ENCODE results near the gene TMEM41B. TPM values are rescaled to one million over a fixed set of nuclear protein-coding genes. Genes with fewer than 3 reads are reported as not detected.
A peak's percentile ranks its signal among the peaks of the same experiment; 100 is the strongest.

TMEM41B gene
- total and polyA plus RNA-seq, 8 donors, result 36.5 to 77.1 (median 44.3) TPM

- peaks cover 7 to 50% of the 10 kb centered on the region in 2 donors for H3K4me1 ChIP-seq
- intact Hi-C loops (cut with DNase I), result no loop called here
- ATAC-seq (no peak), DNase-seq (no peak)
- no peak overlapping the region for H3K27ac ChIP-seq
- H3K36me3 ChIP-seq, result no peaks in the 10 kb centered on the region
- H3K27me3 ChIP-seq, result no peaks in the 10 kb centered on the region
- no peaks in the 10 kb centered on the region for H3K9me3 ChIP-seq
- no peak for TF ChIP-seq CTCF (IDR thresholded peaks at IDR 0.05)
- no peak overlapping the region for H3K4me3 ChIP-seq
Measured at GRCh38 chr11:9316334-9316733, 1.9 kb upstream of the TMEM41B start.

- peaks cover 7 to 52% of the 10 kb centered on the region in 2 donors for H3K4me1 ChIP-seq
- no peak for TF ChIP-seq CTCF (IDR thresholded peaks at IDR 0.05)
- H3K36me3 ChIP-seq, result no peaks in the 10 kb centered on the region
- intact Hi-C loops (cut with DNase I), result no loop called here
- no peaks in the 10 kb centered on the region for H3K9me3 ChIP-seq
- no peaks in the 10 kb centered on the region for H3K27me3 ChIP-seq
- H3K4me3 ChIP-seq, result peak overlapping the region; percentile 91
- ATAC-seq, result no peak
- peak overlapping the region; percentile 82 to 91 for H3K27ac ChIP-seq
- DNase-seq, result no peak
Measured at GRCh38 chr11:9315078-9315688, 790 bp upstream of the TMEM41B start.

DNA sequence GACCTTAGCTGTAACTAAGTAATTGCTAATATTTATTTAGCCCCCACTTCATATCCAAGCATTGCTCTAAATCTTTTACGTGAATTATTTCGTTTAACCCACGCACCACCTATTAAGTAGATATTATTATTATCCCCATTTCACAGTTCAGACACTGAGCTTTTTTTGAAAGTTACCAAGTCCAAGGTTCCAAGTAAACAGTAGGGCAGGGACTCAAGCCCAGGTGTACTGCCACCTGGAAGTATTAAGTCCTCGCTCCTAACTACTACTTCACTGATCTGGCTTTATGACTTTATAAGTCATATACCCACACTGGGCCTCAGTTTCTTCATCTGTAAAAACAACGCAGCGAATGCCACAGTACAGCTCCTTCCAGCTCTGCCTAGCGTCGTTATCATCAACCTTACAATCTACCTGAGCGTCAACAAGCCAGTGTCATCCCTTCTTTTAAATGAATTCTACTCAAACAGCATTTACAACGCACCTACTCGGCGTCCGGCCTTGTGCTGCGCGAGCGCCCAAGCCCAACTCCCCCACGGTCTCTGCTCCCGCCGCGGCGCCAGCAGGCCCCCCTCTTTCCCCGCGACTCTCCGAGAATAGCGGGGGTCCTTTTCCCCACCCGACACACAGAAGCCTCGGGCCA, 624 bp downstream of the TMEM41B start:
- DNase-seq, result peak in 1 of 4 donors; percentile 42
- peak; percentile 27 for ATAC-seq
- peaks cover 5 to 52% of the 10 kb centered on the region in 2 donors for H3K4me1 ChIP-seq
- H3K9me3 ChIP-seq, result no peaks in the 10 kb centered on the region
- H3K27me3 ChIP-seq, result no peaks in the 10 kb centered on the region
- TF ChIP-seq CTCF (IDR thresholded peaks at IDR 0.05), result no peak
- no peaks in the 10 kb centered on the region for H3K36me3 ChIP-seq
- peak overlapping the region; percentile 82 to 91 for H3K27ac ChIP-seq
- peak overlapping the region; percentile 91 for H3K4me3 ChIP-seq
- intact Hi-C loops (cut with DNase I), result no loop called here

DNA sequence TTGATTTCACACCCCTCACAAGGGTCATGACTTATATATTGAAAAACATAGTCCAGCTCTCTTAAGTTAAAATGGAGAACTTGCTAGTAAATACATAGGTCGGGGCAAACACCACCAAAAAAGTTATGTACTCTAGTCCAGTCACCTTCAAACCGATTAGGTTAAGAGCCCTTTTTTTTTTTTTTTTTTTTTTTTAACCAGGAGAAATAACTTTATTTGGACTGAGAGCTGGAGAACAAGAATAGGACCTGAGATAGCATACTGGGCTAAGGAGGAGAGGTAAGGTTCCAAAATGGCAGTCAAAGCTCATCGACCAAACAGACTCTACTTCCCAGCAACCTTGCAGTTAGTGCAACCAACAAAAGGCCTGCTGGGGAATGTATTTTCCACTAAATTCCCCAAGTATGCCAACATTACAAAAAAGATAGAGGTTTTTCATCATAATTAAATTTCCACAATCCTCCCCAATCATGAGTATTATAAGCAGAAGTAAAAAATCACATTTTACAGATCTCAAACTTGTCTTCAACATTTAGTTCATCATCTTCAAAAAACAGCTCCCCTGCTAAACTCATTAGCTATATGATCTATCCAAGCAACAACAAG, 3.8 kb downstream of the TMEM41B start:
- H3K36me3 ChIP-seq, result no peaks in the 10 kb centered on the region
- ATAC-seq, result no peak
- H3K9me3 ChIP-seq, result no peaks in the 10 kb centered on the region
- DNase-seq, result no peak
- no peaks in the 10 kb centered on the region for H3K27me3 ChIP-seq
- no peak overlapping the region for H3K27ac ChIP-seq
- intact Hi-C loops (cut with DNase I), result no loop called here
- H3K4me3 ChIP-seq, result no peak overlapping the region
- TF ChIP-seq CTCF (IDR thresholded peaks at IDR 0.05), result no peak
- peaks cover 4 to 31% of the 10 kb centered on the region in 2 donors for H3K4me1 ChIP-seq

DNA sequence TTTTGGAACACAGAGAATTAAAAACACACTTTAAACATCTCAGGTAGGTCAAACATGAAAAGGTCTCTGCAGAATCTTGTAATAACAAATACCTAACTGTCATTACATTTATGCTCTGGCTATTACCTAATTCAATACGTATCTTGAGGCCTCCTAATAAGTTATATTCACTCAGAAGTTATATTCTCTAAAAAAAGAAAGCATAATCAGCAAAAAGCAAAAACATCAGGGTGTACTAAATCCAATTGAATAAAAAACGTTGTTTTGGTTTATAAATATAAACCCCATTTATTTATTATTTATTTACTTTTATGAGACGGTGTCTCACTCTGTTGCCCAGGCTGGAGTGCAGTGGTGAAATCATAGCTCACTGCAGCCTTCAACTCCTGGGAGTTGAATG, 10.2 kb downstream of the TMEM41B start:
- no peak for TF ChIP-seq CTCF (IDR thresholded peaks at IDR 0.05)
- no peak for ATAC-seq
- Histone ChIP-seq H3K4me1 (peaks cover 0 to 4% of the 10 kb centered on the region in 2 donors), H3K9me3 (no peaks in the 10 kb centered on the region), H3K27ac (no peak overlapping the region), H3K27me3 (no peaks in the 10 kb centered on the region), H3K36me3 (peaks cover 0 to 6% of the 10 kb centered on the region in 2 donors), H3K4me3 (no peak overlapping the region)
- intact Hi-C loops (cut with DNase I), result no loop called here
- DNase-seq, result no peak

Data from left lung (tissue), 10 donors.